WTC11 (cell line): ENCODE results near the gene TMEM178B. TPM values are rescaled to one million over a fixed set of nuclear protein-coding genes. Genes with fewer than 3 reads are reported as not detected.

Experiments
- ATAC-seq: fragments of 200-7000 bp; cut with Tn5 transposase; 2 replicates; pipeline ENCODE4 v1.10.0; 2021; ENCODE audit warnings: mild to moderate bottlenecking, moderate library complexity
- CTCF ChIA-PET: fragments of 300-600 bp; sonication (Branson Sonifier 250); formaldehyde crosslinking; loops from one replicate; lab custom pipeline; 2021; ENCODE audit warnings: antibody characterized with exemption; lab: Charles Lee
- POLR2A ChIA-PET: fragments of 350-600 bp; sonication (Branson Sonifier 250); formaldehyde crosslinking; loops from one replicate; lab custom pipeline; 2021; ENCODE audit warnings: antibody characterized with exemption; lab: Charles Lee
- DNase-seq: peaks from one replicate; pipeline ENCODE4 v3.0.0; 2021; ENCODE audit warnings: low spot score
- H3K27ac Mint-ChIP-seq: 2 replicates; pipeline ENCODE4 v1.8.0; 2021; ENCODE audit warnings: mixed read lengths
- H3K27me3 Mint-ChIP-seq: 2 replicates; pipeline ENCODE4 v1.8.0; 2021; ENCODE audit warnings: low read depth, mild to moderate bottlenecking, moderate library complexity, mixed read lengths
- H3K36me3 Mint-ChIP-seq: 2 replicates; pipeline ENCODE4 v1.8.0; 2021; ENCODE audit warnings: mixed read lengths
- H3K4me1 Mint-ChIP-seq: 2 replicates; pipeline ENCODE4 v1.8.0; 2022; ENCODE audit warnings: mixed read lengths
- H3K4me3 Mint-ChIP-seq: 2 replicates; pipeline ENCODE4 v1.8.0; 2021; ENCODE audit warnings: mild to moderate bottlenecking, moderate library complexity, mixed read lengths
- H3K9me3 Mint-ChIP-seq: 2 replicates; pipeline ENCODE4 v1.8.0; 2021; ENCODE audit warnings: mixed read lengths
- FOXP1 ChIP-seq: sonication (generic); formaldehyde crosslinking; IDR thresholded peaks from 2 replicates; pipeline ENCODE4 v1.8.0; 2022; ENCODE audit warnings: missing genetic modification reagents, mild to moderate bottlenecking, moderate library complexity, borderline replicate concordance
- GTF2I ChIP-seq: fragments of 250-450 bp; sonication (Bioruptor Pico); conservative IDR thresholded peaks from 2 replicates; pipeline ENCODE4 v1.4.0; 2021; ENCODE audit warnings: mild to moderate bottlenecking
- HMGA2 ChIP-seq: fragments of 250-450 bp; sonication (Bioruptor Pico); IDR thresholded peaks from 2 replicates; pipeline ENCODE4 v1.4.0; 2021; ENCODE audit warnings: mild to moderate bottlenecking, moderate library complexity
- JUN ChIP-seq: sonication (generic); formaldehyde crosslinking; IDR thresholded peaks from 2 replicates; pipeline ENCODE4 v1.8.0; 2023; ENCODE audit warnings: mild to moderate bottlenecking, missing genetic modification reagents
- RORB ChIP-seq: fragments of 250-450 bp; sonication (Bioruptor Pico); IDR thresholded peaks from 2 replicates; pipeline ENCODE4 v1.9.0; 2021; ENCODE audit warnings: mild to moderate bottlenecking
- SMAD4 ChIP-seq: sonication (generic); formaldehyde crosslinking; IDR thresholded peaks from 2 replicates; pipeline ENCODE4 v1.8.0; 2022; ENCODE audit warnings: mild to moderate bottlenecking, missing genetic modification reagents
- ZNF121 ChIP-seq: sonication (generic); formaldehyde crosslinking; IDR thresholded peaks from 2 replicates; pipeline ENCODE4 v1.8.0; 2023; ENCODE audit warnings: missing genetic modification reagents
- ZNF263 ChIP-seq: sonication (generic); formaldehyde crosslinking; IDR thresholded peaks from 2 replicates; pipeline ENCODE4 v1.8.1; 2022; ENCODE audit warnings: low read depth, mild to moderate bottlenecking, moderate library complexity, missing genetic modification reagents
- total RNA-seq: library from RNA; stranded (reverse); gene quantifications from 3 replicates; pipeline ENCODE4 v1.2.3, GENCODE V29; 2021
- TF ChIP-seq, protein P1 (sequence below): sonication (generic); formaldehyde crosslinking; IDR thresholded peaks from 2 replicates; pipeline ENCODE4 v1.8.0; 2023; ENCODE audit warnings: missing genetic modification reagents
- TF ChIP-seq, protein P2 (sequence below): sonication (generic); formaldehyde crosslinking; IDR thresholded peaks from 2 replicates; pipeline ENCODE4 v1.8.1; 2023; ENCODE audit warnings: mild to moderate bottlenecking, moderate library complexity, missing genetic modification reagents
- TF ChIP-seq, protein P3 (sequence below): sonication (generic); formaldehyde crosslinking; IDR thresholded peaks from 2 replicates; pipeline ENCODE4 v1.8.0; 2022; ENCODE audit warnings: mild to moderate bottlenecking, missing genetic modification reagents
- TF ChIP-seq, protein P4 (sequence below): sonication (generic); formaldehyde crosslinking; IDR thresholded peaks from 2 replicates; pipeline ENCODE4 v1.8.1; 2023; ENCODE audit warnings: mild to moderate bottlenecking, missing genetic modification reagents
- TF ChIP-seq, protein P5 (sequence below): fragments of 250-450 bp; sonication (Bioruptor Pico); IDR thresholded peaks from 2 replicates; pipeline ENCODE4 v2.1.2; 2022; ENCODE audit warnings: mild to moderate bottlenecking, moderate library complexity
- TF ChIP-seq, protein P6 (sequence below): sonication (generic); formaldehyde crosslinking; conservative IDR thresholded peaks from 2 replicates; pipeline ENCODE4 v1.8.1; 2023; ENCODE audit warnings: mild to moderate bottlenecking, low read depth, missing genetic modification reagents, moderate library complexity
- TF ChIP-seq, protein P7 (sequence below): sonication (generic); formaldehyde crosslinking; IDR thresholded peaks from 2 replicates; pipeline ENCODE4 v1.8.1; 2022; ENCODE audit warnings: low read depth, missing genetic modification reagents, borderline replicate concordance
- TF ChIP-seq, protein P8 (sequence below): sonication (generic); formaldehyde crosslinking; IDR thresholded peaks from 2 replicates; pipeline ENCODE4 v1.8.1; 2023; ENCODE audit warnings: mild to moderate bottlenecking, missing genetic modification reagents, borderline replicate concordance
- TF ChIP-seq, protein P9 (sequence below): sonication (generic); formaldehyde crosslinking; IDR thresholded peaks from 2 replicates; pipeline ENCODE4 v1.8.1; 2022; ENCODE audit warnings: mild to moderate bottlenecking, missing genetic modification reagents, moderate library complexity, borderline replicate concordance
- TF ChIP-seq, protein P10 (sequence below): fragments of 250-450 bp; sonication (Bioruptor Pico); IDR thresholded peaks from 2 replicates; pipeline ENCODE4 v1.8.0; 2021; ENCODE audit warnings: mild to moderate bottlenecking

TMEM178B gene
- total RNA-seq, 1 experiment from 2014 or later = 20.4 TPM

DNA sequence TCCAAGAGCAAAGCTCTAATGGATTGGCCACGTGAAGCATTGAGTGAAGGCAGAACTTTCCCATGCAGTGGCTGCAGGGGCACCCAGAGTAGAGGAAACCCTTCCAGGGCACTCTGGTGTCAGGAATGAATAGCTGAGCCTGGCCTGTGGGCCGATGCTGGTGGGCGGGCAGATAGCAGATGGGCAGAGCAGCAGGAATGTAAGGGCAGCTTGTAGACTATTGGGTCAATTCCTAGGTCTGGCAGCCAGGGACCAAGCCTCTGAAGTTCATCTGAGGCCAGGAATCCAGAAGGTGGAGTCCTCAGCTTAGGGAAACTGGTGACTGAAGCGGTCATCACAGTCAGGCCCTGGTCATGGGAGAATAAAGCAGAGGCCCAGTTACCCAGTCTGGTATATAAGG lies 115.4 kb downstream of the TMEM178B start:
- H3K27ac Mint-ChIP-seq = peak overlapping the region; percentile 33; the same call in 1 of the 2 replicates

More for the DNA sequence above, 115.4 kb downstream of the TMEM178B start:
- TF ChIP-seq, protein P1, sequence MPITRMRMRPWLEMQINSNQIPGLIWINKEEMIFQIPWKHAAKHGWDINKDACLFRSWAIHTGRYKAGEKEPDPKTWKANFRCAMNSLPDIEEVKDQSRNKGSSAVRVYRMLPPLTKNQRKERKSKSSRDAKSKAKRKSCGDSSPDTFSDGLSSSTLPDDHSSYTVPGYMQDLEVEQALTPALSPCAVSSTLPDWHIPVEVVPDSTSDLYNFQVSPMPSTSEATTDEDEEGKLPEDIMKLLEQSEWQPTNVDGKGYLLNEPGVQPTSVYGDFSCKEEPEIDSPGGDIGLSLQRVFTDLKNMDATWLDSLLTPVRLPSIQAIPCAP = no peak
- TF ChIP-seq HMGA2 = no peak
- no peak for TF ChIP-seq ZNF121
- no peak for TF ChIP-seq JUN
- TF ChIP-seq, protein P2, sequence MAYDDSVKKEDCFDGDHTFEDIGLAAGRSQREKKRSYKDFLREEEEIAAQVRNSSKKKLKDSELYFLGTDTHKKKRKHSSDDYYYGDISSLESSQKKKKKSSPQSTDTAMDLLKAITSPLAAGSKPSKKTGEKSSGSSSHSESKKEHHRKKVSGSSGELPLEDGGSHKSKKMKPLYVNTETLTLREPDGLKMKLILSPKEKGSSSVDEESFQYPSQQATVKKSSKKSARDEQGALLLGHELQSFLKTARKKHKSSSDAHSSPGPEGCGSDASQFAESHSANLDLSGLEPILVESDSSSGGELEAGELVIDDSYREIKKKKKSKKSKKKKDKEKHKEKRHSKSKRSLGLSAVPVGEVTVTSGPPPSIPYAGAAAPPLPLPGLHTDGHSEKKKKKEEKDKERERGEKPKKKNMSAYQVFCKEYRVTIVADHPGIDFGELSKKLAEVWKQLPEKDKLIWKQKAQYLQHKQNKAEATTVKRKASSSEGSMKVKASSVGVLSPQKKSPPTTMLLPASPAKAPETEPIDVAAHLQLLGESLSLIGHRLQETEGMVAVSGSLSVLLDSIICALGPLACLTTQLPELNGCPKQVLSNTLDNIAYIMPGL = no peak
- TF ChIP-seq, protein P3, sequence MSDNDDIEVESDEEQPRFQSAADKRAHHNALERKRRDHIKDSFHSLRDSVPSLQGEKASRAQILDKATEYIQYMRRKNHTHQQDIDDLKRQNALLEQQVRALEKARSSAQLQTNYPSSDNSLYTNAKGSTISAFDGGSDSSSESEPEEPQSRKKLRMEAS = no peak
- no peak for TF ChIP-seq SMAD4 (CRISPR knock-in tag)
- TF ChIP-seq, protein P4, sequence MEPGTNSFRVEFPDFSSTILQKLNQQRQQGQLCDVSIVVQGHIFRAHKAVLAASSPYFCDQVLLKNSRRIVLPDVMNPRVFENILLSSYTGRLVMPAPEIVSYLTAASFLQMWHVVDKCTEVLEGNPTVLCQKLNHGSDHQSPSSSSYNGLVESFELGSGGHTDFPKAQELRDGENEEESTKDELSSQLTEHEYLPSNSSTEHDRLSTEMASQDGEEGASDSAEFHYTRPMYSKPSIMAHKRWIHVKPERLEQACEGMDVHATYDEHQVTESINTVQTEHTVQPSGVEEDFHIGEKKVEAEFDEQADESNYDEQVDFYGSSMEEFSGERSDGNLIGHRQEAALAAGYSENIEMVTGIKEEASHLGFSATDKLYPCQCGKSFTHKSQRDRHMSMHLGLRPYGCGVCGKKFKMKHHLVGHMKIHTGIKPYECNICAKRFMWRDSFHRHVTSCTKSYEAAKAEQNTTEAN (CRISPR knock-in tag) = no peak
- TF ChIP-seq RORB = no peak
- TF ChIP-seq ZNF263 = no peak
- TF ChIP-seq GTF2I = no peak
- TF ChIP-seq, protein P5, sequence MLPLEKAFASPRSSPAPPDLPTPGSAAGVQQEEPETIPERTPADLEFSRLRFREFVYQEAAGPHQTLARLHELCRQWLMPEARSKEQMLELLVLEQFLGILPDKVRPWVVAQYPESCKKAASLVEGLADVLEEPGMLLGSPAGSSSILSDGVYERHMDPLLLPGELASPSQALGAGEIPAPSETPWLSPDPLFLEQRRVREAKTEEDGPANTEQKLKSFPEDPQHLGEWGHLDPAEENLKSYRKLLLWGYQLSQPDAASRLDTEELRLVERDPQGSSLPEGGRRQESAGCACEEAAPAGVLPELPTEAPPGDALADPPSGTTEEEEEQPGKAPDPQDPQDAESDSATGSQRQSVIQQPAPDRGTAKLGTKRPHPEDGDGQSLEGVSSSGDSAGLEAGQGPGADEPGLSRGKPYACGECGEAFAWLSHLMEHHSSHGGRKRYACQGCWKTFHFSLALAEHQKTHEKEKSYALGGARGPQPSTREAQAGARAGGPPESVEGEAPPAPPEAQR (CRISPR knock-in tag) = no peak
- TF ChIP-seq FOXP1 (CRISPR knock-in tag) = no peak
- TF ChIP-seq, protein P6, sequence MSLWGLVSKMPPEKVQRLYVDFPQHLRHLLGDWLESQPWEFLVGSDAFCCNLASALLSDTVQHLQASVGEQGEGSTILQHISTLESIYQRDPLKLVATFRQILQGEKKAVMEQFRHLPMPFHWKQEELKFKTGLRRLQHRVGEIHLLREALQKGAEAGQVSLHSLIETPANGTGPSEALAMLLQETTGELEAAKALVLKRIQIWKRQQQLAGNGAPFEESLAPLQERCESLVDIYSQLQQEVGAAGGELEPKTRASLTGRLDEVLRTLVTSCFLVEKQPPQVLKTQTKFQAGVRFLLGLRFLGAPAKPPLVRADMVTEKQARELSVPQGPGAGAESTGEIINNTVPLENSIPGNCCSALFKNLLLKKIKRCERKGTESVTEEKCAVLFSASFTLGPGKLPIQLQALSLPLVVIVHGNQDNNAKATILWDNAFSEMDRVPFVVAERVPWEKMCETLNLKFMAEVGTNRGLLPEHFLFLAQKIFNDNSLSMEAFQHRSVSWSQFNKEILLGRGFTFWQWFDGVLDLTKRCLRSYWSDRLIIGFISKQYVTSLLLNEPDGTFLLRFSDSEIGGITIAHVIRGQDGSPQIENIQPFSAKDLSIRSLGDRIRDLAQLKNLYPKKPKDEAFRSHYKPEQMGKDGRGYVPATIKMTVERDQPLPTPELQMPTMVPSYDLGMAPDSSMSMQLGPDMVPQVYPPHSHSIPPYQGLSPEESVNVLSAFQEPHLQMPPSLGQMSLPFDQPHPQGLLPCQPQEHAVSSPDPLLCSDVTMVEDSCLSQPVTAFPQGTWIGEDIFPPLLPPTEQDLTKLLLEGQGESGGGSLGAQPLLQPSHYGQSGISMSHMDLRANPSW = no peak
- TF ChIP-seq, protein P7, sequence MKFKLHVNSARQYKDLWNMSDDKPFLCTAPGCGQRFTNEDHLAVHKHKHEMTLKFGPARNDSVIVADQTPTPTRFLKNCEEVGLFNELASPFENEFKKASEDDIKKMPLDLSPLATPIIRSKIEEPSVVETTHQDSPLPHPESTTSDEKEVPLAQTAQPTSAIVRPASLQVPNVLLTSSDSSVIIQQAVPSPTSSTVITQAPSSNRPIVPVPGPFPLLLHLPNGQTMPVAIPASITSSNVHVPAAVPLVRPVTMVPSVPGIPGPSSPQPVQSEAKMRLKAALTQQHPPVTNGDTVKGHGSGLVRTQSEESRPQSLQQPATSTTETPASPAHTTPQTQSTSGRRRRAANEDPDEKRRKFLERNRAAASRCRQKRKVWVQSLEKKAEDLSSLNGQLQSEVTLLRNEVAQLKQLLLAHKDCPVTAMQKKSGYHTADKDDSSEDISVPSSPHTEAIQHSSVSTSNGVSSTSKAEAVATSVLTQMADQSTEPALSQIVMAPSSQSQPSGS = no peak
- TF ChIP-seq, protein P8, sequence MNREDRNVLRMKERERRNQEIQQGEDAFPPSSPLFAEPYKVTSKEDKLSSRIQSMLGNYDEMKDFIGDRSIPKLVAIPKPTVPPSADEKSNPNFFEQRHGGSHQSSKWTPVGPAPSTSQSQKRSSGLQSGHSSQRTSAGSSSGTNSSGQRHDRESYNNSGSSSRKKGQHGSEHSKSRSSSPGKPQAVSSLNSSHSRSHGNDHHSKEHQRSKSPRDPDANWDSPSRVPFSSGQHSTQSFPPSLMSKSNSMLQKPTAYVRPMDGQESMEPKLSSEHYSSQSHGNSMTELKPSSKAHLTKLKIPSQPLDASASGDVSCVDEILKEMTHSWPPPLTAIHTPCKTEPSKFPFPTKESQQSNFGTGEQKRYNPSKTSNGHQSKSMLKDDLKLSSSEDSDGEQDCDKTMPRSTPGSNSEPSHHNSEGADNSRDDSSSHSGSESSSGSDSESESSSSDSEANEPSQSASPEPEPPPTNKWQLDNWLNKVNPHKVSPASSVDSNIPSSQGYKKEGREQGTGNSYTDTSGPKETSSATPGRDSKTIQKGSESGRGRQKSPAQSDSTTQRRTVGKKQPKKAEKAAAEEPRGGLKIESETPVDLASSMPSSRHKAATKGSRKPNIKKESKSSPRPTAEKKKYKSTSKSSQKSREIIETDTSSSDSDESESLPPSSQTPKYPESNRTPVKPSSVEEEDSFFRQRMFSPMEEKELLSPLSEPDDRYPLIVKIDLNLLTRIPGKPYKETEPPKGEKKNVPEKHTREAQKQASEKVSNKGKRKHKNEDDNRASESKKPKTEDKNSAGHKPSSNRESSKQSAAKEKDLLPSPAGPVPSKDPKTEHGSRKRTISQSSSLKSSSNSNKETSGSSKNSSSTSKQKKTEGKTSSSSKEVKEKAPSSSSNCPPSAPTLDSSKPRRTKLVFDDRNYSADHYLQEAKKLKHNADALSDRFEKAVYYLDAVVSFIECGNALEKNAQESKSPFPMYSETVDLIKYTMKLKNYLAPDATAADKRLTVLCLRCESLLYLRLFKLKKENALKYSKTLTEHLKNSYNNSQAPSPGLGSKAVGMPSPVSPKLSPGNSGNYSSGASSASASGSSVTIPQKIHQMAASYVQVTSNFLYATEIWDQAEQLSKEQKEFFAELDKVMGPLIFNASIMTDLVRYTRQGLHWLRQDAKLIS (CRISPR knock-in tag) = no peak
- TF ChIP-seq, protein P9, sequence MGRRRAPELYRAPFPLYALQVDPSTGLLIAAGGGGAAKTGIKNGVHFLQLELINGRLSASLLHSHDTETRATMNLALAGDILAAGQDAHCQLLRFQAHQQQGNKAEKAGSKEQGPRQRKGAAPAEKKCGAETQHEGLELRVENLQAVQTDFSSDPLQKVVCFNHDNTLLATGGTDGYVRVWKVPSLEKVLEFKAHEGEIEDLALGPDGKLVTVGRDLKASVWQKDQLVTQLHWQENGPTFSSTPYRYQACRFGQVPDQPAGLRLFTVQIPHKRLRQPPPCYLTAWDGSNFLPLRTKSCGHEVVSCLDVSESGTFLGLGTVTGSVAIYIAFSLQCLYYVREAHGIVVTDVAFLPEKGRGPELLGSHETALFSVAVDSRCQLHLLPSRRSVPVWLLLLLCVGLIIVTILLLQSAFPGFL (CRISPR knock-in tag) = no peak
- TF ChIP-seq, protein P10, sequence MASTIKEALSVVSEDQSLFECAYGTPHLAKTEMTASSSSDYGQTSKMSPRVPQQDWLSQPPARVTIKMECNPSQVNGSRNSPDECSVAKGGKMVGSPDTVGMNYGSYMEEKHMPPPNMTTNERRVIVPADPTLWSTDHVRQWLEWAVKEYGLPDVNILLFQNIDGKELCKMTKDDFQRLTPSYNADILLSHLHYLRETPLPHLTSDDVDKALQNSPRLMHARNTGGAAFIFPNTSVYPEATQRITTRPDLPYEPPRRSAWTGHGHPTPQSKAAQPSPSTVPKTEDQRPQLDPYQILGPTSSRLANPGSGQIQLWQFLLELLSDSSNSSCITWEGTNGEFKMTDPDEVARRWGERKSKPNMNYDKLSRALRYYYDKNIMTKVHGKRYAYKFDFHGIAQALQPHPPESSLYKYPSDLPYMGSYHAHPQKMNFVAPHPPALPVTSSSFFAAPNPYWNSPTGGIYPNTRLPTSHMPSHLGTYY = no peak
- Mint-ChIP-seq H3K36me3 (peaks cover 3% of the 10 kb centered on the region; the same call in 1 of the 2 replicates), H3K4me1 (peaks cover 9% of the 10 kb centered on the region), H3K27me3 (no peaks in the 10 kb centered on the region), H3K9me3 (peaks cover 4% of the 10 kb centered on the region), H3K4me3 (no peak overlapping the region)
- POLR2A ChIA-PET = interaction anchor here (1.1 kb wide), 1 partner anchor 85 kb away, joined by 3 read pairs; no protein-coding TSS in a partner anchor
- CTCF ChIA-PET = interaction anchor here (1.3 kb wide), 1 partner anchor 11 kb away, joined by 3 read pairs; no protein-coding TSS in a partner anchor
- DNase-seq (no peak), ATAC-seq (no peak)
